Endodermal cell (in vitro differentiated cells): ENCODE results near the gene COL8A1. TPM values are rescaled to one million over a fixed set of nuclear protein-coding genes. Genes with fewer than 3 reads are reported as not detected.
A peak's percentile ranks its signal among the peaks of the same experiment; 100 is the strongest.

Experiments used
- DNase-seq: peaks from one replicate; pipeline ENCODE4 v3.0.0-alpha.2; 2017
- H3K27ac ChIP-seq: 2 replicates; pipeline ENCODE4 v1.5.1; 2013; ENCODE audit warnings: mild to moderate bottlenecking, low read depth, low read length, moderate library complexity
- H3K27me3 ChIP-seq: 2 replicates; pipeline ENCODE4 v1.6.1; 2013; ENCODE audit warnings: mild to moderate bottlenecking, low read length, moderate library complexity; ENCODE audit not compliant: insufficient read depth, control insufficient read depth, poor library complexity, severe bottlenecking
- H3K36me3 ChIP-seq: 2 replicates; pipeline ENCODE4 v1.7.0; 2013; ENCODE audit warnings: mild to moderate bottlenecking, low read length, moderate library complexity; ENCODE audit not compliant: control insufficient read depth, insufficient read depth
- H3K4me1 ChIP-seq: one replicate; pipeline ENCODE4 v1.7.0; 2013; ENCODE audit warnings: low read length; ENCODE audit not compliant: control insufficient read depth, insufficient read depth
- H3K4me3 ChIP-seq: 2 replicates; pipeline ENCODE4 v1.5.1; 2013; ENCODE audit warnings: mild to moderate bottlenecking, low read length, moderate library complexity
- H3K9ac ChIP-seq: 2 replicates; pipeline ENCODE4 v1.6.1; 2013; ENCODE audit warnings: mild to moderate bottlenecking, low read length, moderate library complexity; ENCODE audit not compliant: poor library complexity, severe bottlenecking; ENCODE audit errors: extremely low read depth
- H3K9me3 ChIP-seq: 2 replicates; pipeline ENCODE4 v1.6.1; 2013; ENCODE audit warnings: mild to moderate bottlenecking, low read length, moderate library complexity; ENCODE audit not compliant: control insufficient read depth
- H3K27ac Mint-ChIP-seq: 2 replicates; pipeline ENCODE4 v1.8.0; 2020; ENCODE audit warnings: mixed read lengths
- H3K27me3 Mint-ChIP-seq: 2 replicates; pipeline ENCODE4 v1.8.0; 2021; ENCODE audit warnings: mild to moderate bottlenecking, mixed read lengths; ENCODE audit not compliant: insufficient read depth
- H3K36me3 Mint-ChIP-seq: 2 replicates; pipeline ENCODE4 v1.8.0; 2020; ENCODE audit warnings: low read depth, mixed read lengths
- H3K4me1 Mint-ChIP-seq: 2 replicates; pipeline ENCODE4 v1.8.0; 2020; ENCODE audit warnings: mixed read lengths
- H3K4me3 Mint-ChIP-seq: 2 replicates; pipeline ENCODE4 v1.8.0; 2020; ENCODE audit warnings: mild to moderate bottlenecking, moderate library complexity, mixed read lengths
- H3K9me3 Mint-ChIP-seq: 2 replicates; pipeline ENCODE4 v1.8.0; 2020; ENCODE audit warnings: mild to moderate bottlenecking, mixed read lengths
- WGBS, 2 experiments: methylation state at CpG; one replicate each; pipeline versions ENCODE4 v1.1.5 to v1.1.7; 2013; ENCODE audit warnings: missing lambda C conversion rate in 2 of 2, mixed read lengths in 1 of 2; ENCODE audit not compliant: insufficient coverage in 1 of 2, insufficient read length in 1 of 2; 5-methylcytosine and 5-hydroxymethylcytosine counted together
- total RNA-seq, 2 donors: library from RNA; stranded (reverse); fragmentation: NEBNext Ultra II Directional in 1 of 2; extraction: Animal tissue kit (Norgen Biotek cat#: 25700) in 1 of 2; gene quantifications; 2 replicates in 1 of 2; 3 replicates in 1 of 2; pipeline ENCODE4 v1.2.1, GENCODE V29; 2021
- TF ChIP-seq, protein P1 (sequence below): fragments of 200-600 bp; sonication (generic); conservative IDR thresholded peaks from 2 replicates; pipeline ENCODE4 v1.5.0; 2021; ENCODE audit warnings: antibody characterized with exemption, mild to moderate bottlenecking

COL8A1 gene
- total RNA-seq, 2 donors from 2014 or later = 3.5 to 3.9 TPM

DNA sequence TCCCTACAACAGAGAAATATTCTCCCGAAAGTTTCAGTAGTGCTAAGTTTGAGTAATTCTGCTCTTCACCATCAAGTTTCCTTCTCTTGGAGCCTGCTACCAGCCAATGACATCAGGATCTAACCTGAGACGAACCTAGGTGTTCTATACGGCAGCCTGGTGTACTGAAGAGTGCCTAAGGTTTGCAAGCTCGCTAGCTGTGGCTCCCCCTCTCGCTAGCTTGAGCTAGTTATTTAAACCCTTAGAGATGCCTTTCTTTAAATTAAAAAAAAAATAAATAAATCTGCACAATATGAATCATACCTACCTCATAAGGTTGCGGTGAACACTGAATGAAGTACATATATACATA, 1.4 kb upstream of the COL8A1 start:
- peaks cover 61% of the 10 kb centered on the region for H3K27me3 Mint-ChIP-seq
- H3K9me3 ChIP-seq = no peaks in the 10 kb centered on the region
- H3K4me3 Mint-ChIP-seq = peak overlapping the region; percentile 58

DNA sequence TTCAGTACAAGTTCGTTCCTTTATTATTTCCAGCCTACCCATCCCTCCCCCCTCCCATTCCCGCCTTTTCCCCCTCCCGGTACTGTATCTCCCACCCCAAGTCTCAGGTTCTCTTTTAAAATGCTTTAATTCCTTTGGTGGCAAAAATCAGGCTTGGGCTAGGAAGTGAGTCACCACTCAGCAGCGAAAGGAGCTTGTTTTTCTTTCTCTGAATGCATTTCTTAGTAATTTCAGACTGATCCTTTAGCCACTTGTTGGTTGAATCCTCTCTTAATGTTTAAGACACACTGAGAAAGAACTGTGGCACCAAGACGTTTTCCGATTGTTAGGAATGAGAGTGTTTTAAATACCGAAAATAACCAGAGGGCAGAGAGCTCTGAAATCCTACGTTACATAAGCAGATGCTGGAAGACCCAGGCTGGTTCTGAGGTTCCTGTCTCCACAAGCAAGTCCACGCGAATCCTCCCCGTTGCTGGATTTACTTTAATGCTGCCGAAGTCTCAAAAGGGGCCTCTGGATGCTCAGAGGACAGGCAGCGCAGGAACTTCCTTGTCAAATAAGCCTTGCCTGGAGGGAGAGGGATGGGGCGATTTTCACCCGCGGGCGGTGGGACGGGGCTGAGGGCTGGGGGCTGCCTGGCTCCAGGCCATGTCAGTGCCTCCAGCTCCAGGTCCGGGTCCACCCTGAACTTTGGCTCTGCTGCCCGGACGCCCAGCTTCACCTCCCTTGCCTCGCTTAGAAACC, 854 bp upstream of the COL8A1 start:
- Histone ChIP-seq H3K9me3 (no peaks in the 10 kb centered on the region), H3K4me1 (peaks cover 18% of the 10 kb centered on the region), H3K36me3 (no peaks in the 10 kb centered on the region), H3K4me3 (peak overlapping the region; percentile 80), H3K9ac (peak overlapping the region; percentile 33), H3K27me3 (peaks cover 50% of the 10 kb centered on the region), H3K27ac (no peak overlapping the region)
- Mint-ChIP-seq H3K27ac (peak overlapping the region; percentile 10), H3K9me3 (no peaks in the 10 kb centered on the region), H3K27me3 (peaks cover 61% of the 10 kb centered on the region), H3K4me3 (peak overlapping the region; percentile 58), H3K36me3 (no peaks in the 10 kb centered on the region), H3K4me1 (peaks cover 48% of the 10 kb centered on the region)
- 1 to 2% methylated on average over 11 to 22 of the region's 22 CpGs for WGBS, 2 experiments
- TF ChIP-seq, protein P1, sequence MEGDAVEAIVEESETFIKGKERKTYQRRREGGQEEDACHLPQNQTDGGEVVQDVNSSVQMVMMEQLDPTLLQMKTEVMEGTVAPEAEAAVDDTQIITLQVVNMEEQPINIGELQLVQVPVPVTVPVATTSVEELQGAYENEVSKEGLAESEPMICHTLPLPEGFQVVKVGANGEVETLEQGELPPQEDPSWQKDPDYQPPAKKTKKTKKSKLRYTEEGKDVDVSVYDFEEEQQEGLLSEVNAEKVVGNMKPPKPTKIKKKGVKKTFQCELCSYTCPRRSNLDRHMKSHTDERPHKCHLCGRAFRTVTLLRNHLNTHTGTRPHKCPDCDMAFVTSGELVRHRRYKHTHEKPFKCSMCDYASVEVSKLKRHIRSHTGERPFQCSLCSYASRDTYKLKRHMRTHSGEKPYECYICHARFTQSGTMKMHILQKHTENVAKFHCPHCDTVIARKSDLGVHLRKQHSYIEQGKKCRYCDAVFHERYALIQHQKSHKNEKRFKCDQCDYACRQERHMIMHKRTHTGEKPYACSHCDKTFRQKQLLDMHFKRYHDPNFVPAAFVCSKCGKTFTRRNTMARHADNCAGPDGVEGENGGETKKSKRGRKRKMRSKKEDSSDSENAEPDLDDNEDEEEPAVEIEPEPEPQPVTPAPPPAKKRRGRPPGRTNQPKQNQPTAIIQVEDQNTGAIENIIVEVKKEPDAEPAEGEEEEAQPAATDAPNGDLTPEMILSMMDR = no peak
- DNase-seq = peak; percentile 72

More for the DNA sequence above, 1.4 kb upstream of the COL8A1 start:
- Mint-ChIP-seq H3K36me3 (no peaks in the 10 kb centered on the region), H3K27ac (no peak overlapping the region), H3K4me1 (peaks cover 43% of the 10 kb centered on the region), H3K9me3 (no peaks in the 10 kb centered on the region)
- no peaks in the 10 kb centered on the region for H3K36me3 ChIP-seq
- TF ChIP-seq, protein P1 = peak; percentile 43
- DNase-seq = peak; percentile 66
- H3K9ac ChIP-seq = no peak overlapping the region
- H3K4me1 ChIP-seq = peaks cover 15% of the 10 kb centered on the region
- WGBS, 2 experiments = 10 to 20% methylated on average over 4 to 6 of the region's 6 CpGs
- H3K27me3 ChIP-seq = peaks cover 50% of the 10 kb centered on the region
- H3K4me3 ChIP-seq = peak overlapping the region; percentile 80
- no peak overlapping the region for H3K27ac ChIP-seq

DNA sequence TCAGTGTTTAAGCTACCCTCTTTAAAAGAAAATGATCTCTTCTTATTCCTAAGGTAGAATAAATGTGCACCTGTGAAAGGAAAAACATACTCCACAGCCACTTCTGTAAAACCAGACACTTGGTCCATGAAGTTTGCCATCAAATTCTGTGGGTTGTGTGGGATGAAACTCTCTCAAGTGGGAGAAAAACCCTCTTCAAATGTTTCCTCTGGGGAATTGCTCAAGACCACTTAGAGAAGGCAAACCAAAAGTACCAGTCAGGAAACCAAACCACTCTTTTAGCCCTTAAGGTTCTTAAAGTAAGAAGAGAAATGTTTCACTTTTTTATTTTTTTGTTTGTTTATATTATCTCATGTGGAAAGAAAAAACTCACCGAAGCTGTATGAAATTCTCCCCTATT, 1.2 kb downstream of the COL8A1 start:
- Histone ChIP-seq H3K36me3 (no peaks in the 10 kb centered on the region), H3K27me3 (peaks cover 50% of the 10 kb centered on the region), H3K4me1 (peaks cover 27% of the 10 kb centered on the region), H3K4me3 (peak overlapping the region; percentile 80), H3K9ac (no peak overlapping the region), H3K9me3 (no peaks in the 10 kb centered on the region), H3K27ac (no peak overlapping the region)
- no peaks in the 10 kb centered on the region for H3K36me3 Mint-ChIP-seq
- whole genome bisulfite sequencing, 2 experiments = 88% methylated on average over 1 of the region's 1 CpG; no CpG with 5 or more reads in 1 of the 2 experiments
- TF ChIP-seq, protein P1 = no peak
- no peak overlapping the region for H3K4me3 Mint-ChIP-seq
- H3K27me3 Mint-ChIP-seq = peaks cover 60% of the 10 kb centered on the region
- peaks cover 59% of the 10 kb centered on the region for H3K4me1 Mint-ChIP-seq
- no peak for DNase-seq
- no peaks in the 10 kb centered on the region for H3K9me3 Mint-ChIP-seq
- H3K27ac Mint-ChIP-seq = no peak overlapping the region
